GM18526 (cell line): ENCODE data around the gene MTA1.
A peak's percentile ranks its signal among the peaks of the same experiment; 100 is the strongest.

Experiments used
- POLR2A ChIP-seq: IDR thresholded peaks from 3 replicates; pipeline ENCODE4 v1.6.1; 2011; ENCODE audit not compliant: insufficient read length; ENCODE audit errors: extremely low read depth

Gene MTA1

DNA sequence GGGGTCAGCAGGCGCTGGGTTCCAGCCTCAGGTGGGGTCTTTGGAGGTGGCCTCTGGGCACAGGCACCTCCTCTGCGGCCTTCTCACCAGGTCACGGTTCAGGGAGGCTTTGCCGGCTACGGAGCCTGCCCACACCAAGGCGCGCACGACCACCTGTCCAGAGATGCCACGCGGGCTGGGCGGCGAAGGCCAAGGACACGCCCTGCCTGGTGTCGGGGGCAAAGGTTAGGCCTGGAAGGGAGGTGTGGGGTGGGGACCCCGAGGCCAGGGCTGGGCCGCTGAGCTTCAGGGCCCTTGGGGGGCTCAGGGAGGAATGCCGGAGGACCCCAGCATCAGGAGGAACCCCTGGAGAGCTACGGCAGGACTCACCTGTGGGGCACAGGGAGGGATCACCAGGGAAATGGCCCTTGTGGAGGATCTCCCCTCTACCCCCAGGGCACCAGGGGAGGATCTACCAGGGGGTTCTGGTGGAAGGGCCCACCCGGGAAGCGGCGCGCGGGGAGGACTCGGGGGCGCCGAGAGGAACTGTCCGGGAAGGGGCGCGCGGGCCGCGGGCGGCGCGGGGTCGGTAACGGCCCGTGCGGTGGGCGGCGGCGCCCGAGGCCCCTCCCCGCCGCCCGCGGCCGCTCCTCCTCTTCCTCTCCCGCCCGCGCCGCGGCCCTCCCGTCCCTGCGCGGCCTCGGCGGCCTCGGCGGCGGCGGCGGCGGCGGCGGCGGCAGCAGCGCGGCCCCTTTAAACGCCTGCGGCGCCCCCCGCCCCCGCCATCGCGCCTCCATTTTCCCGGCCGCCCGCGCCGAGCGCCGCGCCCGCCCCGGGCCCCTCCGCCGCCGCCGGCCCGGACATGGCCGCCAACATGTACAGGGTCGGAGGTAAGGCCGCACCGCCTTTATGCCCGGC is at the start of gene MTA1:
Gene MTA1 (plus strand): TSS at position 633 of the 897 bp plus-strand sequence. CDS start 209 bp downstream, at position 842.
- peak; percentile 31 for TF ChIP-seq POLR2A

DNA sequence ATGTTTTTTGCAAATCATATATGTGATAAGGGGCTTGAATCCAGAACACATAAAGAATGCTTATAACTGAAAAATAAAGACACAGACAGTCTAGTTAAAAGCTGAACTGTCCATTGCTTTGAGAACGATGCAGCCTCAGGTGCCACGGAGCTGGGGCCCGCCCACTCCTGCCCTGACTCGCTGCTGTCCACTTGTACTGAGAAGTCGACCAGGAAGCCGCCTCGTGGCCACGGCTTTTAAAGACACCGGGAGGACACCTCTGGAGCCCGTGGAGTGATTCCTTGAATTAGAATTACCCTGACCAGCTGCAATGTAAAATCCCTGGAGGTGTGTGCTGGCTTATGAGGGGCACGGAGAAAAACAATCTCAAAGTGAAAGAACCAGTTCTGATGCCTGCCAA is 45.2 kb upstream of the MTA1 start:
- no peak for TF ChIP-seq POLR2A

DNA sequence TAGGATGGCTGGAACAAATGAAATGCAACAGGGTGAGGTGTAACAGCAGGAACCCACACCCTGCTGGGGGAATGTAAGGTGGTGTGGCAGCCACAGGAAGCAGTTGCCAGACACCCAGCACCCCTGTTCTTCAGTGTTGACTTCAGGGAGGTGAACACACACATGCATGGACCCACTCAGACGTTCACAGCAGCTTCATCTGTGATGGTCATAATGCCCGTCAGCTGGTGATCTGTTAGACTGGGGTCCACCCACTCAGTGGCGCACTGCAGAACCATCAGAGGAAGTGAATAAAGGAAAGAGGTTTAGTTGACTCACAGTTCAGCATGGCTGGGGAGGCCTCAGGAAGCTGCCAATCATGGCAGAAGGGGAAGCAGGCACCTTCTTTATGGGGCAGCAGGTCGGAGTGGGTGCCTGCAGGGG is 44.0 kb upstream of the MTA1 start:
- no peak for TF ChIP-seq POLR2A

DNA sequence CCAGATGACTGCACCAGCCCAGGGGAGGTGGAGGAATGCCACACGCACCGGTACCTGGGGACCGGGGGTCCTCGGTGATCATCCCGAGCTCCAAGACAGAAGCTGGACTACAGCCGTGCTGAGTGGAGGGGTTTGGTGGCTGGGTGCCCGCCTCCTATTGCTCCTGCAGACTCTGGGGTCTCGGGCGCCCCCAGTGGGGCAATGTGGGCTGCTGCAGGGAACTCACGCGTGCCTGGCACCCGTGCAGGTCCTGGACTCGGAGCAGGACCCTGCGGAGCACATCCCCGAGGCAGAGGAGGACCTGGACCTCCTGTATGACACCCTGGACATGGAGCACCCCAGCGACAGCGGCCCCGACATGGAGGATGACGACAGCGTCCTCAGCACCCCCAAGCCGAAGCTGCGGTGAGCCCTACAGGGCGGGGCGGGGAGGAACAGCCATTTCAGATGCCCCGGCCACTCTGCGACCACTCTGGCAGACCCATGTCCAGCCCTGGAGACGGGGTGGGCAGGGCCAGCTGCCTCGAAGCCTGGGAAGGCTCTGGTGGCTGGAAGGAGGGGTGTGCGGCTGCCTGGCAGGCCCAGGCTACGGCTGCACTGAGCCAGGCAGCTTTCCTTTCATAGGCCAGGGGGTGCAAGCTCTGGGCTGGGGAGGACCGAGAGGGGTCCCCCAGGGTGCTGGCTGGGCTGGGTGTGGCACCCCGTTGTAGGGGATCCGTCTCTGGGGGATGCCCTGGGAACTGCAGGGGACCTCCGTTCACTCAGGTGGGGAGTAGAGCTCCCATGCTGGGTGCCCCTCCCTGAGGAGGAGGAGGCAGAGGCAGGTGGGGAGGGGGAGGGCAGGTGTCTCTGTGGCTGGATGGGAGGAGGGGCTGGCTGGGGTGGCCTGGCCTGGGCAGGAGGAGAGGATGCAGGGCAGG is 42.8 kb upstream of the MTA1 start:
- no peak for TF ChIP-seq POLR2A

DNA sequence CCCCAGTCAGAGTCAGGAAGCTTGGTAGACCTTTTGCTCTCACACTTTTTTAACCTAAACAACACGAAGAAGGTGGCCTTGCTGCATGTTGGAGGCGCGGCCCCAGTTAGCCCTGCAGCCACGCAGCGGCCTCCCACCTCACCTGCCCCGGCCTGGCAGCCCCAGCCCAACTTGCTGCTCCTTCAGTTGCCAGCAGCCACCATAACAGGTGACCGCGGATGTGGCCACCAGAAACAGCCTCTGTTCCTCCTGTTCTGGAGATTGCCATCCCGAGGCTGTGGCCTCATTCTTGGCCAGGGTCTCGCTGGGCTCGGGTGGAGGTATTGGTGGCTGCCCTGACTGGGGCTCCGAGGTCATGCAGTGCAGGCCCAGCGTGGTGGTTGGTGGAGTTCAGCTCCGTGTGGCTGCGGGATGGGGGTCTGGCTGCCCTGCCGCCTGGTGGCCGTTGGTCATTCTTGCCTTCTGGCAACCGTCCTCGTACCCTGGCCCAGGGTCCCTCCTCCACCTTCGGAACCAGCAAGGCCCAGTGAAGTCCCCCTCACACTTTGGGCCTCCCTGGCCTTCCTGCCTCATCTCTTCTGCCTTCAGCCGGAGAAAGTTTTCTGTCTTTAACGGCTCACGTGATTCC is 42.0 kb upstream of the MTA1 start:
- TF ChIP-seq POLR2A, result no peak

DNA sequence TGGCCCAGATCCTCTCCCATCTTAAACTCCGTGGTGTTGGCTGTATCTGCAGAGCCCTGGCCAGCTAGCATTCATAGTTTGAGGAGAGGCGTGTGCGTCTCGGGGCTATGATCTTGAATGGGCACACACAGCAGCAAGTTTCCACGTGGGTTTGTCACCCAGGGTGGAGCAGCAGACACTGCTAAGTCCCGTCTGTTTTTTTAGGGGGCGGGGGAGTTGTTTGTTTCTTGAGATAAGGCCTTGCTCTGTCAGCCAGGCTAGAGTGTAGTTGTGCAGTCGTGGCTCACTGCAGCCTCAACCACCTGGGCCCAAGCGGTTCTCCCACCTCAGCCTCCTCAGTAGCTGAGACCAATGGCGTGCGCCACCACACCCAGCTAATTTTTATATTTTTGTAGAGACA is 41.4 kb upstream of the MTA1 start:
- TF ChIP-seq POLR2A, result no peak

DNA sequence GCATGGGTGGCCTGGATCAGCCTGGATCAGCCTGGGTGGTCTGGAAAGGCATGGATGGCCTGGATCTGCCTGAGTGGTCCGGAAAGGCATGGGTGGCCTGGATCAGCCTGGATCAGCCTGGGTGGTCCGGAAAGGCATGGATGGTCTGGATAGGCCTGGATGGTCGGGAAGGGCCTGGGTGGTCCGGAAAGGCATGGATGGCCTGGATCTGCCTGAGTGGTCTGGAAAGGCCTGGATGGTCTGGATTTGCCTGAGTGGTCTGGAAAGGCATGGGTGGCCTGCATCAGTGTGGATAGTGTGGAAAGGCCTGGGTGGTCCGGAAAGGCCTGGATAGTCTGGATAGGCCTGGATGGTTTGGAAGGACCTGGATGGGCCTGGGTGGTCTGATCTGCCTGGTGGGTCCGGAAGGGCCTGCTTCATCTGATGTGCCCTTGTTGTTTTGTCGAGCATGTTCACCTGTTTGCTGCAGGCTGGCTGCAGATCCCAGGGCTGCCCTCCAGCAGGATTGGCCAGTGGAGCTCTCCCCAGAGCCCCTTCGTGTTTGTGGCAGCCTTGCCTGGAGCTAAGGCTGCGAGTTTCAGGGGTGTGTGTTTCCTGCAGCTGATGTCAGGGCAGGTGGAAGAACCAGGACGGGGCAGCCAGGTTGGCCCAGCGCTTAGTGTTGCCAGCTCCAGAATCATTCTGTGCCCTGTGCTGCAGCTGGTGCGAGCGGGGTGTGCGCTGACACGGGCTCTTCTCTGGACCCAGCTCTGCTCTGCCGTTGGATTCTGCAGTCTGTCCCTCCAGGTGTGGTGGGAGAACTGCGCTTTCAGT is 40.5 kb upstream of the MTA1 start:
- TF ChIP-seq POLR2A, result no peak

DNA sequence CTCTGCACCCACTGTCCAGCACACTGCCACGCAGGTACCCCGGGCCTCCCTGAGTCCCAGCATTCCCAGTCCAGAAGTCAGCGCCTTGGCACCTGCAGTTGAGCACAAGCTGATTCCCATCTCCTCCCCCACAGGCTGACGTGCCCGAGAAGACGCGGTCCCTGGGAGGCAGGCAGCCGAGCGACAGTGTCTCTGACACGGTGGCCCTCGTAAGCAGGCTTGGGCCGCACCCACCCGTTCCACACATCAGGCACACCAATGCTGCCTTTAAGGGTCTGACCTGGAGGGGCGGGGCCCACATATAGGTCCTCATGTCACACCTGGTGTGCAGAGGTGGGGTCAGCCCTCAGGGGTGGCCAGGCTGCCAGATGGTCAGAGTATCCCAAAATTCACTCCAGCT is 39.7 kb upstream of the MTA1 start:
- no peak for TF ChIP-seq POLR2A

DNA sequence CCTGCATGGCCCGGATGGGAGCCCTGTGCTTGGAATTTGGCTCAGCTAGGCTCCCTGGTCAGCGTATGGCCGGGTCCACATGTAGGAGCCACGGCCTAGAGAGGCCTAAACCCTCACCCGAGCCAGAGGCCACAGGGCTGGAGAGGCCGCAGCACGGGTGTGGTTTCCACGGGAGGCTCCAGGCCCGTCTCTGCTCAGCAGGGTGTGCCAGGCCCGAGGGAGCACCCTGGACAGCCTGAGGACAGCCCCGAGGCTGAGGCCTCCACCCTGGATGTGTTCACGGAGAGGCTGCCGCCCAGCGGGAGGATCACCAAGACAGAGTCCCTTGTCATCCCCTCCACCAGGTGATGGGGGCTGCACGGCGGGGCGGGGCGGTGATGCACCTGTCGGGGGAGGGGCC is 38.9 kb upstream of the MTA1 start:
- TF ChIP-seq POLR2A, result no peak

DNA sequence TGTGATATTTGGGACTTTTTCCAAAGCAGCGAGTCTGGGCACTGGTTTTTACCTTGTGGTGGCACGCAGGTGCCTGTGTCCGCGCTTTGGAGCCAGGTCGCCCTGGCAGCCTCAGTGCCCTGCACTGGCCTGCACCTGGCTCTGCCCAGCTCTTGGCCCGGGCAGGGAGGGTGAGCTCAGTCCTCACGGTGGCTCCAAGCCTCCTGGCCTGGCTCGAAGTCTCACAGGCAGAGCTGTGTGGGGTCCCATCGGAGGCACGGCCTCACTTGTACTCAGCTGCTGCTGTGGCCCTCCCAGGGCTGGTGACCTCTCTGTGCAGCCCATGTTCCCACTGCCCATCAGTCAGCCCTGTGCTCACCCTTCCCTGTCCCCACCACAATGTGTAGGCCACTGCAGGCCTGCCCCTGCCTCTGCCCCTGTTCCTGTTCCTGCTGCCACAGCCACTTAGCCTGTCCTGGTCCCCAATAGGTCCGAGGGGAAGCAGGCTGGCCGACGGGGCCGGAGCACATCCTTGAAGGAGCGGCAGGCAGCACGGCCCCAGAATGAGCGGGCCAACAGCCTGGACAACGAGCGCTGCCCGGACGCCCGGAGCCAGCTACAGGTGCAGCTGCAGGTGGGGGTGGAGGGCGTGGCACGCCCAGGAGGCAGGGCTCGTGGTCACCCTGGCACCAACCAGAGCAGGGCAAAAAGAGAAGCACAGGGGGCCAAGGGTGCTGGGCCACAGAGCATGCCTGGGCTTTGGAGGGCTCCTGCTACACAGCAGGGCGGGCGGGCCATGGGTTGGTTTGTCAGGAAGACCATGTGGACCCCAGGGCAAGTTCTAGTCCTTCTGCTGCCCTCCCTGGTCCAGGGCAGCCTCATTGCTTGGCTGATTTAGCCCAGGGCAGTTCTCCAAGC is 37.9 kb upstream of the MTA1 start:
- no peak for TF ChIP-seq POLR2A

DNA sequence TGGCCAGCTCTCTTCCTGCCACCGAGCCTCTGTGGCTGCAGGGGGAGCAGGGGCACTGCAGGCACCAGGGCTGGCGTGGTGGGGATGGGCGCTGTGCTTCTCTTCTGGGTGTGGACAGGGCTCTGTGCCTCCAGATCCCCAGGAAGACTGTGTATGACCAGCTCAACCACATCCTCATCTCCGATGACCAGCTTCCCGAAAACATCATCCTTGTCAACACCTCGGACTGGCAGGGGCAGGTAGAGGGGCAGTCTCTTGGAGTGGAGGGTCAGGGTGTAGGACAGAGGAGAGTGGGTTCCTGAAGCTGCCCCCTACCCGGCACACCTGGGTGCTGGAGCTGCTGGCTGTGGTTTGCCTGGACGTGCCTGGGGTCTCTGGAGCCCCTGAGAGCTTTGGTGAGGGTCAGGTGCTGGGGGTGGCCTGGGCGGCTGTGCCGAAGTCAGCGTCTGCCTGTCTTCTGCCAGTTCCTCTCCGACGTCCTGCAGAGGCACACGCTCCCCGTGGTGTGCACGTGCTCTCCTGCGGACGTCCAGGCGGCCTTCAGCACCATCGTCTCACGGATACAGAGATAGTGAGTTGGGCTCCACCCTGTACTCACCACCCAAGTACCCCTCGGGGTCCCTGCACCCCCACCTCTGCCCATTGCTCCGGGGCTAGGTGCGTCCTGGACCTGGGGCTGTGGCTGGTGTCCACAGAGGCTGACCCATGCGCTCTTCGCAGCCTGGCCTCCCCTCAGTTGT is 37.1 kb upstream of the MTA1 start:
- TF ChIP-seq POLR2A, result no peak

DNA sequence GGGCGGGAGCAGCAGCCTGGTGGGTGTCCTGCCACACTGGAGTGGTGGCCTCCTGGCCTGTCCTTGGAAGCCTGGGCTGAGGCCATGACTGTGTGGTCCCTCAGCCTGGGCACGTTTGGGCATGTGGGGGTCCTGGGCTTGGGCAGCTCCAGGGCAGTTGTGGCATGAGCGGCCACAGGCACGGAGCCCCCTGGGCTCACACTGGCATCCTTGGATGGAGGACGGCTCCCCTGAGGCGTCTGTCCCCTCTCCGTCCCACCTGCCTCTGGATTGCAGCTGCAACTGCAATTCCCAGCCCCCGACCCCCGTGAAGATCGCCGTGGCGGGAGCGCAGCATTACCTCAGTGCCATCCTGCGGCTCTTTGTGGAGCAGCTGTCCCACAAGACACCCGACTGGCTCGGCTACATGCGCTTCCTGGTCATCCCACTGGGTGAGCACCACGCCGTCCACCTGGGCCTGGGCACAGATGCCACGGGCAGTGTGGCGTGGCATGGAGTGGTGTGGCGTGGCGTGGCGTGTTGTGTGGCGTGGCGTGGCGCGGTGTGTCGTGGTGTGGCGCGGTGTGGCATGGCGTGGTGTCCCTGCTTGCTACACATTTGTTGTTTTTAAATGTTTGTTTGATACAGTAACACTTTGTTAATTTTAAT is 36.4 kb upstream of the MTA1 start:
- TF ChIP-seq POLR2A, result no peak

DNA sequence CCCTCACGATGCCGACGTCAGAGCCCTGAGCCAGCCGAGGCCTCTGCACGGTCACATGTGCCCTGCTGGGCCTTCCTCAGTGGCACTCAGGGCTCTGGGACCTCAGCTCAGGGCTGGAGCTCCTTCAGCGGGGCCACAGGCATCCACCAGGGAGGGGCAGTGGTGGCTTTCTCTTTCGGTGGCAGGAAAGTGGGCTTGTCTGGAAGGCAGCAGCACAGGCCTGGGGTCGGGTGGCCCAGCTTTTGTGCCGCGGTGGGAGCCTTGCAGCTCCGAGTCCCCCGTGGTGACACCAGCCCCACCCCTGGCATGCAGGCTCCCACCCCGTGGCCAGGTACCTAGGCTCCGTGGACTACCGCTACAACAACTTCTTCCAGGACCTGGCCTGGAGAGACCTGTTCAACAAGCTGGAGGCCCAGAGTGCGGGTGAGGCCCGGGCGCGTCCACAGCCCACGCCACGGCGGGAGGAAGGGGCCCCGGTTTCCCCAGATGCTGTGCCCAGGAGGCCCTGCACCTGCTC is 35.5 kb upstream of the MTA1 start:
- no peak for TF ChIP-seq POLR2A
